Measurements from ENCODE around the gene OR2D2.
"Not testable (repeated sequence)": the region's sequence is repeated elsewhere in the genome, so short reads cannot be mapped to it uniquely, and the experiment has no call there.

The OR2D2 gene

GRCh38 chr11:6892400-6892799 lies at the start of gene OR2D2:
TSS of gene OR2D2 (minus strand) at chr11:6892500. CDS start at chr11:6892500, 0 bp downstream.
- DNase-seq, result no peak

- no peak for DNase-seq
Measured at GRCh38 chr11:6941970-6942369, 49.7 kb upstream of the OR2D2 start.

- DNase-seq, result no peak
Measured at GRCh38 chr11:6932145-6932544, 39.8 kb upstream of the OR2D2 start.

GRCh38 chr11:6931146-6931713 lies 38.9 kb upstream of the OR2D2 start:
- no peak for DNase-seq

- DNase-seq, result no peak
Measured at GRCh38 chr11:6928916-6929315, 36.6 kb upstream of the OR2D2 start.

- DNase-seq, result no peak
Measured at GRCh38 chr11:6927030-6927617, 34.8 kb upstream of the OR2D2 start.

- peak; percentile 40 for DNase-seq
Measured at GRCh38 chr11:6926208-6927029, 34.1 kb upstream of the OR2D2 start, which contains the start of gene ZNF215. TSS of gene ZNF215 (plus strand) at chr11:6926426. CDS start at chr11:6932273, 5,847 bp downstream.

- no peak for DNase-seq
Measured at GRCh38 chr11:6925636-6926207, 33.4 kb upstream of the OR2D2 start.

GRCh38 chr11:6925007-6925577 lies 32.8 kb upstream of the OR2D2 start:
- no peak for DNase-seq

- no peak for DNase-seq
Measured at GRCh38 chr11:6920702-6921101, 28.4 kb upstream of the OR2D2 start, which contains the start of gene OR2D3. TSS of gene OR2D3 (plus strand) at chr11:6921002. CDS start at chr11:6921002, 0 bp downstream.

GRCh38 chr11:6919698-6920097 lies 27.4 kb upstream of the OR2D2 start:
- DNase-seq, result no peak

- DNase-seq, result no peak
Measured at GRCh38 chr11:6911948-6912347, 19.6 kb upstream of the OR2D2 start.

GRCh38 chr11:6911378-6911777 lies 19.1 kb upstream of the OR2D2 start:
- DNase-seq, result no peak

GRCh38 chr11:6904804-6905203 lies 12.5 kb upstream of the OR2D2 start:
- DNase-seq, result not testable (repeated sequence)

- DNase-seq, result no peak
Measured at GRCh38 chr11:6900327-6900999, 8.2 kb upstream of the OR2D2 start.

- DNase-seq, result no peak
Measured at GRCh38 chr11:6898911-6899310, 6.6 kb upstream of the OR2D2 start.

- no peak for DNase-seq
Measured at GRCh38 chr11:6895010-6895409, 2.7 kb upstream of the OR2D2 start.

GRCh38 chr11:6894097-6894496 lies 1.8 kb upstream of the OR2D2 start:
- no peak for DNase-seq

- DNase-seq, result no peak
Measured at GRCh38 chr11:6889835-6890234, 2.5 kb downstream of the OR2D2 start.

GRCh38 chr11:6888830-6889229 lies 3.5 kb downstream of the OR2D2 start:
- no peak for DNase-seq

- not testable (repeated sequence) for DNase-seq
Measured at GRCh38 chr11:6887711-6888110, 4.6 kb downstream of the OR2D2 start.

- DNase-seq, result no peak
Measured at GRCh38 chr11:6882751-6883150, 9.5 kb downstream of the OR2D2 start.

GRCh38 chr11:6876914-6877313 lies 15.4 kb downstream of the OR2D2 start:
- no peak for DNase-seq
